Liver (tissue), 9 donors: ENCODE measurements around the gene LIMCH1. TPM values are rescaled to one million over a fixed set of nuclear protein-coding genes. Genes with fewer than 3 reads are reported as not detected.

ENCODE experiments used
- DNase-seq: peaks from one replicate; pipeline ENCODE4 v3.0.0-alpha.2; 2017; ENCODE audit warnings: low spot score
- H3K27ac ChIP-seq, 2 donors: one replicate each; pipeline ENCODE4 v1.7.0; 2013; ENCODE audit warnings: inconsistent platforms in 2 of 2, low read length in 2 of 2, control low read depth in 1 of 2, low read depth in 1 of 2, mild to moderate bottlenecking in 1 of 2
- H3K27me3 ChIP-seq, 4 donors: one replicate each; pipeline versions ENCODE4 v1.6.1 to v1.7.0; 2013; ENCODE audit warnings: low read length in 3 of 4, inconsistent platforms in 1 of 4, mild to moderate bottlenecking in 1 of 4, moderate library complexity in 1 of 4; ENCODE audit not compliant: control insufficient read depth in 4 of 4, insufficient read depth in 4 of 4
- H3K36me3 ChIP-seq, 4 donors: one replicate each; pipeline versions ENCODE4 v1.6.1 to v1.7.0; 2013; ENCODE audit warnings: low read length in 3 of 4, mild to moderate bottlenecking in 3 of 4, low read depth in 1 of 4, moderate library complexity in 1 of 4; ENCODE audit not compliant: control insufficient read depth in 4 of 4, insufficient read depth in 3 of 4
- H3K4me1 ChIP-seq, 4 donors: one replicate each; pipeline versions ENCODE4 v1.6.1 to v1.7.0; 2013; ENCODE audit warnings: low read length in 3 of 4, mild to moderate bottlenecking in 3 of 4, moderate library complexity in 1 of 4; ENCODE audit not compliant: control insufficient read depth in 4 of 4, insufficient read depth in 4 of 4
- H3K4me3 ChIP-seq, 3 donors: one replicate each; pipeline versions ENCODE4 v1.6.1 to v1.7.0; 2013; ENCODE audit warnings: low read length in 3 of 3, control low read depth in 1 of 3, low read depth in 1 of 3, mild to moderate bottlenecking in 1 of 3
- H3K9ac ChIP-seq, 2 donors: one replicate each; pipeline ENCODE4 v1.7.0; 2013; ENCODE audit warnings: low read length in 2 of 2, mild to moderate bottlenecking in 2 of 2, moderate library complexity in 2 of 2, control low read depth in 1 of 2, low read depth in 1 of 2
- H3K9me3 ChIP-seq, 4 donors: one replicate each; pipeline versions ENCODE4 v1.6.1 to v1.7.0; 2013; ENCODE audit warnings: low read length in 3 of 4; ENCODE audit not compliant: control insufficient read depth in 4 of 4
- CTCF ChIP-seq: fragments of 150-350 bp; IDR thresholded peaks from 2 replicates; pipeline ENCODE4 v1.5.1; 2017; ENCODE audit warnings: improper control_type of control experiment, low read depth, low read length; ENCODE audit not compliant: missing input control
- EGR1 ChIP-seq, 2 donors: IDR thresholded peaks; 2 replicates each; pipeline ENCODE4 v1.6.1; 2016 to 2018; ENCODE audit warnings: antibody characterized with exemption in 2 of 2, low read depth in 2 of 2
- FOXA1 ChIP-seq: IDR thresholded peaks from 2 replicates; pipeline ENCODE4 v1.6.1; 2016; ENCODE audit warnings: antibody characterized with exemption
- FOXA2 ChIP-seq: IDR thresholded peaks from 2 replicates; pipeline ENCODE4 v1.6.1; 2016; ENCODE audit warnings: antibody characterized with exemption
- GABPA ChIP-seq, 2 donors: IDR thresholded peaks in 1 of 2; conservative IDR thresholded peaks in 1 of 2; 2 replicates each; pipeline ENCODE4 v1.6.1; 2016; ENCODE audit warnings: antibody characterized with exemption in 2 of 2, mild to moderate bottlenecking in 1 of 2, moderate library complexity in 1 of 2
- HNF4A ChIP-seq, 2 donors: conservative IDR thresholded peaks; 2 replicates each; pipeline ENCODE4 v1.6.1; 2016; ENCODE audit warnings: antibody characterized with exemption in 2 of 2, mild to moderate bottlenecking in 2 of 2
- HNF4G ChIP-seq: IDR thresholded peaks from 2 replicates; pipeline ENCODE4 v1.6.1; 2016; ENCODE audit warnings: antibody characterized with exemption
- JUND ChIP-seq, 2 donors: IDR thresholded peaks; 2 replicates each; pipeline ENCODE4 v1.6.1; 2016; ENCODE audit warnings: antibody characterized with exemption in 2 of 2
- NR2F2 ChIP-seq: IDR thresholded peaks from 2 replicates; pipeline ENCODE4 v1.6.1; 2016; ENCODE audit warnings: antibody characterized with exemption
- RAD21 ChIP-seq, 2 donors: IDR thresholded peaks; 2 replicates each; pipeline ENCODE4 v1.6.1; 2016; ENCODE audit warnings: antibody characterized with exemption in 2 of 2, mild to moderate bottlenecking in 2 of 2
- REST ChIP-seq: IDR thresholded peaks from 2 replicates; pipeline ENCODE4 v1.6.1; 2016; ENCODE audit warnings: antibody characterized with exemption, mild to moderate bottlenecking
- RXRA ChIP-seq, 2 donors: IDR thresholded peaks; 2 replicates each; pipeline ENCODE4 v1.6.1; 2017 to 2018; ENCODE audit warnings: antibody characterized with exemption in 2 of 2, mild to moderate bottlenecking in 1 of 2
- SP1 ChIP-seq: IDR thresholded peaks from 2 replicates; pipeline ENCODE4 v1.6.1; 2018; ENCODE audit warnings: antibody characterized with exemption, mild to moderate bottlenecking
- YY1 ChIP-seq: IDR thresholded peaks from 2 replicates; pipeline ENCODE4 v1.6.1; 2016; ENCODE audit warnings: antibody characterized with exemption, mild to moderate bottlenecking
- WGBS: extraction: QIAGEN DNeasy Blood & Tissue Kit; methylation state at CpG from one replicate; pipeline ENCODE4 v1.1.7; 2013; 5-methylcytosine and 5-hydroxymethylcytosine counted together
- polyA plus RNA-seq, 2 donors: library from polyadenylated mRNA; stranded (reverse) in 1 of 2; unstranded in 1 of 2; fragments of 200-250 nt in 1 of 2; fragments of >200 nt in 1 of 2; fragmentation: Nextera tagmentation in 1 of 2; extraction: Ambion mirVana in 1 of 2; gene quantifications; one replicate each; pipeline versions ENCODE4 v1.2.1 to v1.2.3, GENCODE V29; 2013 to 2015
- total RNA-seq, 2 donors: library from RNA; depleted of rRNA; stranded (reverse); fragments of >200 nt; gene quantifications; one replicate each; pipeline ENCODE4 v1.2.3, GENCODE V29; 2014
- TF ChIP-seq, protein P1 (sequence below): IDR thresholded peaks from 2 replicates; pipeline ENCODE4 v1.6.1; 2016; ENCODE audit warnings: antibody characterized with exemption
- donor health status: healthy.
- donor health status: healthy.
- donor health status: healthy.
- donor health status: healthy.
- donor health status: healthy.

The LIMCH1 gene
- total and polyA plus RNA-seq, 4 donors, result 2.0 to 30.6 (median 8.1) TPM

- TF ChIP-seq FOXA1, result no peak
These were observed 117.2 kb downstream of the LIMCH1 start (continued) for GRCh38 chr4:41655177-41655576.

DNA sequence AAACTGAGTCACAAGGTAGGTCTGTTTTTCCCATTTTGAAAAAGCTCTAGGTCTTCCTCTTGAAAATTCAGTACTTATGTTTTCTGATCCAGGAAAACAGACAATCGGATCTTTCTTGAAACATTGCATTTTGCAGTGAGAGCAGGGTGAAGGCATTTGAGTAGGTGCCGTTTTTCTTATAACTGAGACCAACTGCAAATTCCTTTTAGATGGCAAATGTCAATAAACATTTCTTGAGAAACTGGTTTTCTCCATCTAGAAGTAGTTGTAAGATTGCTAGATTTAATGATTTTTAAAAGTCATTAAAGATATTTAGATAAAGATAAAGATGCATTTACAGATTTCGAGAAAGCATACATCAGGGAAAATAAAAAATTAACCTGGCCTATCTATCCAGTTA, 118.1 kb downstream of the LIMCH1 start:
- no peak for DNase-seq
- H3K4me3 ChIP-seq, result no peak overlapping the region
- H3K27me3 ChIP-seq, result no peaks in the 10 kb centered on the region
- peaks cover 0 to 2% (median 0%) of the 10 kb centered on the region in 4 donors for H3K4me1 ChIP-seq
- 92% methylated on average over 3 of the region's 3 CpGs for WGBS
- H3K27ac ChIP-seq, result no peak overlapping the region
- H3K9me3 ChIP-seq, result no peaks in the 10 kb centered on the region
- H3K9ac ChIP-seq, result no peak overlapping the region
- no peak for TF ChIP-seq NR2F2
- TF ChIP-seq RAD21 (IDR thresholded peaks at IDR 0.05), result no peak
- no peak for TF ChIP-seq RXRA (IDR thresholded peaks at IDR 0.05)
- TF ChIP-seq YY1, result no peak
- TF ChIP-seq HNF4A (conservative IDR thresholded peaks at IDR 0.05), result no peak
- TF ChIP-seq EGR1 (IDR thresholded peaks at IDR 0.05; ENCODE audit: low read depth in 2 of 2), result no peak
- TF ChIP-seq GABPA (IDR thresholded peaks at IDR 0.05 in 1 of 2, conservative IDR thresholded peaks at IDR 0.05 in 1 of 2), result no peak
- TF ChIP-seq FOXA1, result no peak
- no peak for TF ChIP-seq SP1
- no peak for TF ChIP-seq JUND (IDR thresholded peaks at IDR 0.05)
- TF ChIP-seq REST, result no peak
- TF ChIP-seq, protein P1, sequence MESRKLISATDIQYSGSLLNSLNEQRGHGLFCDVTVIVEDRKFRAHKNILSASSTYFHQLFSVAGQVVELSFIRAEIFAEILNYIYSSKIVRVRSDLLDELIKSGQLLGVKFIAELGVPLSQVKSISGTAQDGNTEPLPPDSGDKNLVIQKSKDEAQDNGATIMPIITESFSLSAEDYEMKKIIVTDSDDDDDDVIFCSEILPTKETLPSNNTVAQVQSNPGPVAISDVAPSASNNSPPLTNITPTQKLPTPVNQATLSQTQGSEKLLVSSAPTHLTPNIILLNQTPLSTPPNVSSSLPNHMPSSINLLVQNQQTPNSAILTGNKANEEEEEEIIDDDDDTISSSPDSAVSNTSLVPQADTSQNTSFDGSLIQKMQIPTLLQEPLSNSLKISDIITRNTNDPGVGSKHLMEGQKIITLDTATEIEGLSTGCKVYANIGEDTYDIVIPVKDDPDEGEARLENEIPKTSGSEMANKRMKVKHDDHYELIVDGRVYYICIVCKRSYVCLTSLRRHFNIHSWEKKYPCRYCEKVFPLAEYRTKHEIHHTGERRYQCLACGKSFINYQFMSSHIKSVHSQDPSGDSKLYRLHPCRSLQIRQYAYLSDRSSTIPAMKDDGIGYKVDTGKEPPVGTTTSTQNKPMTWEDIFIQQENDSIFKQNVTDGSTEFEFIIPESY, result no peak
- no peak for TF ChIP-seq HNF4G
- no peak for TF ChIP-seq CTCF
- TF ChIP-seq FOXA2, result no peak
- H3K36me3 ChIP-seq, result peaks cover 0 to 2% (median 0%) of the 10 kb centered on the region in 4 donors
